Medulla oblongata (tissue), 1 donor: ENCODE results near the gene ZCCHC4.

ENCODE experiments used
- DNase-seq: peaks from one replicate; pipeline ENCODE4 v3.0.0-alpha.2; 2015; ENCODE audit errors: extremely low spot score

ZCCHC4 gene

GRCh38 chr4:25377572-25378436 is 65.2 kb downstream of the ZCCHC4 start:
- DNase-seq: no peak

- no peak for DNase-seq
Measured at GRCh38 chr4:25378437-25378743, 65.8 kb downstream of the ZCCHC4 start.

- DNase-seq: no peak
Measured at GRCh38 chr4:25379591-25379990, 67.0 kb downstream of the ZCCHC4 start.

GRCh38 chr4:25383647-25384046 is 71.1 kb downstream of the ZCCHC4 start:
- no peak for DNase-seq

- DNase-seq: no peak
Measured at GRCh38 chr4:25386926-25387325, 74.4 kb downstream of the ZCCHC4 start.

- DNase-seq: no peak
Measured at GRCh38 chr4:25397305-25397704, 84.7 kb downstream of the ZCCHC4 start.

GRCh38 chr4:25399510-25399909 is 86.9 kb downstream of the ZCCHC4 start:
- DNase-seq: no peak

GRCh38 chr4:25401066-25401465 is 88.5 kb downstream of the ZCCHC4 start:
- DNase-seq: no peak

- no peak for DNase-seq
Measured at GRCh38 chr4:25402521-25402920, 89.9 kb downstream of the ZCCHC4 start.

GRCh38 chr4:25403699-25404098 is 91.1 kb downstream of the ZCCHC4 start:
- no peak for DNase-seq

GRCh38 chr4:25405453-25405852 is 92.9 kb downstream of the ZCCHC4 start:
- no peak for DNase-seq

- no peak for DNase-seq
Measured at GRCh38 chr4:25406081-25406692, 93.6 kb downstream of the ZCCHC4 start.

- DNase-seq: no peak
Measured at GRCh38 chr4:25410820-25411529, 98.4 kb downstream of the ZCCHC4 start.

GRCh38 chr4:25413261-25413660 is 100.7 kb downstream of the ZCCHC4 start:
- DNase-seq: no peak

- DNase-seq: no peak
Measured at GRCh38 chr4:25417014-25417413, 104.4 kb downstream of the ZCCHC4 start.
